Left lung (tissue), 10 donors: ENCODE data around the gene IRF2. TPM values are rescaled to one million over a fixed set of nuclear protein-coding genes. Genes with fewer than 3 reads are reported as not detected.

Experiments used
- ATAC-seq: fragments of 200-7000 bp; cut with Tn5 transposase; one replicate; pipeline ENCODE4 v1.9.1; 2020; ENCODE audit warnings: moderate library complexity
- DNase-seq, 4 donors: peaks; one replicate each; pipeline ENCODE4 v3.0.0-alpha.2; 2013 to 2020
- H3K27ac ChIP-seq, 2 donors: fragments of 200-600 bp; sonication (generic) in 1 of 2; one replicate each; pipeline versions ENCODE4 v1.5.0 to v1.8.0; 2020 to 2021
- H3K27me3 ChIP-seq, 2 donors: fragments of 200-600 bp; sonication (generic) in 1 of 2; one replicate each; pipeline versions ENCODE4 v1.5.0 to v1.8.0; 2020 to 2021
- H3K36me3 ChIP-seq, 2 donors: fragments of 200-600 bp; sonication (generic) in 1 of 2; one replicate each; pipeline versions ENCODE4 v1.5.0 to v1.8.0; 2020 to 2021
- H3K4me1 ChIP-seq, 2 donors: fragments of 200-600 bp; one replicate each; pipeline ENCODE4 v1.8.0; 2021
- H3K4me3 ChIP-seq, 2 donors: fragments of 200-600 bp; sonication (generic) in 1 of 2; one replicate each; pipeline versions ENCODE4 v1.5.0 to v1.8.0; 2020 to 2021; ENCODE audit warnings: mild to moderate bottlenecking in 1 of 2
- H3K9me3 ChIP-seq, 2 donors: fragments of 200-600 bp; sonication (generic) in 1 of 2; one replicate each; pipeline versions ENCODE4 v1.5.0 to v1.8.0; 2020 to 2021
- CTCF ChIP-seq, 2 donors: fragments of 200-600 bp; sonication (generic) in 1 of 2; IDR thresholded peaks; one replicate each; pipeline versions ENCODE4 v1.5.0 to v1.8.0; 2021; ENCODE audit warnings: antibody characterized with exemption in 2 of 2
- intact Hi-C, 2 donors: fragments of 100-400 bp; cut with DNase I; formaldehyde crosslinking; loops; one replicate each; pipeline versions ENCODE4 v1.11.2 to v1.14.2; 2022
- polyA plus RNA-seq, 6 donors: library from polyadenylated mRNA; unstranded; fragments of 120-200 nt; gene quantifications; one replicate each; pipeline ENCODE4 v1.2.1, GENCODE V29; 2013; ENCODE audit not compliant: insufficient read length in 6 of 6
- total RNA-seq, 2 donors: library from RNA; stranded (reverse); fragmentation: NEBNext Ultra II Directional; extraction: Animal tissue kit (Norgen Biotek cat#: 25700); gene quantifications; one replicate each; pipeline ENCODE4 v1.2.1, GENCODE V29; 2021
- donor health status: DM: no; HTN: yes; CAD: no.
- donor health status: DM: no; HTN: no; CAD: no.

Gene IRF2
- total and polyA plus RNA-seq, 8 donors, result 32.8 to 50.2 (median 47.0) TPM

- DNase-seq, result no peak
- no peaks in the 10 kb centered on the region for H3K27me3 ChIP-seq
- peaks cover 0 to 62% of the 10 kb centered on the region in 2 donors for H3K4me1 ChIP-seq
- no peak overlapping the region for H3K4me3 ChIP-seq
- ATAC-seq, result no peak
- H3K9me3 ChIP-seq, result no peaks in the 10 kb centered on the region
- peaks cover 0 to 48% of the 10 kb centered on the region in 2 donors for H3K36me3 ChIP-seq
- no peak for TF ChIP-seq CTCF (IDR thresholded peaks at IDR 0.05)
- intact Hi-C loops, result no loop called here
- no peak overlapping the region for H3K27ac ChIP-seq
These were observed 46.7 kb downstream of the IRF2 start for GRCh38 chr4:184427687-184428086.

GRCh38 chr4:184427093-184427492, 47.3 kb downstream of the IRF2 start:
- Histone ChIP-seq H3K9me3 (peaks cover 0 to 2% of the 10 kb centered on the region in 2 donors), H3K27ac (no peak overlapping the region), H3K36me3 (peaks cover 0 to 54% of the 10 kb centered on the region in 2 donors), H3K4me3 (no peak overlapping the region), H3K4me1 (peaks cover 0 to 60% of the 10 kb centered on the region in 2 donors), H3K27me3 (no peaks in the 10 kb centered on the region)
- no peak for ATAC-seq
- TF ChIP-seq CTCF (IDR thresholded peaks at IDR 0.05), result no peak
- intact Hi-C loops, result no loop called here
- no peak for DNase-seq

- Histone ChIP-seq H3K36me3 (peaks cover 0 to 54% of the 10 kb centered on the region in 2 donors), H3K4me3 (no peak overlapping the region), H3K27me3 (no peaks in the 10 kb centered on the region), H3K4me1 (peaks cover 4 to 60% of the 10 kb centered on the region in 2 donors), H3K9me3 (peaks cover 0 to 2% of the 10 kb centered on the region in 2 donors), H3K27ac (peak overlapping the region in 1 of 2 donors; percentile 50)
- DNase-seq (peak in 1 of 4 donors; percentile 75), ATAC-seq (peak; percentile 35)
- TF ChIP-seq CTCF (IDR thresholded peaks at IDR 0.05), result no peak
- intact Hi-C loops, result no loop called here
These were observed 49.2 kb downstream of the IRF2 start for GRCh38 chr4:184424993-184425758.

- H3K36me3 ChIP-seq, result peaks cover 0 to 59% of the 10 kb centered on the region in 2 donors
- ATAC-seq (no peak), DNase-seq (no peak)
- peaks cover 0 to 2% of the 10 kb centered on the region in 2 donors for H3K9me3 ChIP-seq
- peak overlapping the region in 1 of 2 donors; percentile 50 for H3K27ac ChIP-seq
- no peak overlapping the region for H3K4me3 ChIP-seq
- no peaks in the 10 kb centered on the region for H3K27me3 ChIP-seq
- intact Hi-C loops, result no loop called here
- peaks cover 4 to 55% of the 10 kb centered on the region in 2 donors for H3K4me1 ChIP-seq
- no peak for TF ChIP-seq CTCF (IDR thresholded peaks at IDR 0.05)
These were observed 50.1 kb downstream of the IRF2 start for GRCh38 chr4:184424279-184424678.

GRCh38 chr4:184423003-184423686, 51.2 kb downstream of the IRF2 start:
- peaks cover 4 to 54% of the 10 kb centered on the region in 2 donors for H3K4me1 ChIP-seq

More at GRCh38 chr4:184423003-184423686, 51.2 kb downstream of the IRF2 start:
- intact Hi-C loops, result no loop called here
- Histone ChIP-seq H3K9me3 (peaks cover 0 to 2% of the 10 kb centered on the region in 2 donors), H3K27ac (no peak overlapping the region), H3K27me3 (no peaks in the 10 kb centered on the region), H3K4me3 (no peak overlapping the region), H3K36me3 (peaks cover 0 to 62% of the 10 kb centered on the region in 2 donors)
- no peak for TF ChIP-seq CTCF (IDR thresholded peaks at IDR 0.05)
- DNase-seq, result no peak
- no peak for ATAC-seq
